HG03442 (cell line): ENCODE results near the gene CCDC78.
"Not testable (repeated sequence)": the region's sequence is repeated elsewhere in the genome, so short reads cannot be mapped to it uniquely, and the experiment has no call there.

Experiments
- ATAC-seq: cut with Tn5 transposase; IDR thresholded peaks from one replicate; pipeline ENCODE4 v1.9.1; 2021; ENCODE audit warnings: mild to moderate bottlenecking, moderate library complexity; ENCODE audit not compliant: unreplicated experiment

The CCDC78 gene

DNA sequence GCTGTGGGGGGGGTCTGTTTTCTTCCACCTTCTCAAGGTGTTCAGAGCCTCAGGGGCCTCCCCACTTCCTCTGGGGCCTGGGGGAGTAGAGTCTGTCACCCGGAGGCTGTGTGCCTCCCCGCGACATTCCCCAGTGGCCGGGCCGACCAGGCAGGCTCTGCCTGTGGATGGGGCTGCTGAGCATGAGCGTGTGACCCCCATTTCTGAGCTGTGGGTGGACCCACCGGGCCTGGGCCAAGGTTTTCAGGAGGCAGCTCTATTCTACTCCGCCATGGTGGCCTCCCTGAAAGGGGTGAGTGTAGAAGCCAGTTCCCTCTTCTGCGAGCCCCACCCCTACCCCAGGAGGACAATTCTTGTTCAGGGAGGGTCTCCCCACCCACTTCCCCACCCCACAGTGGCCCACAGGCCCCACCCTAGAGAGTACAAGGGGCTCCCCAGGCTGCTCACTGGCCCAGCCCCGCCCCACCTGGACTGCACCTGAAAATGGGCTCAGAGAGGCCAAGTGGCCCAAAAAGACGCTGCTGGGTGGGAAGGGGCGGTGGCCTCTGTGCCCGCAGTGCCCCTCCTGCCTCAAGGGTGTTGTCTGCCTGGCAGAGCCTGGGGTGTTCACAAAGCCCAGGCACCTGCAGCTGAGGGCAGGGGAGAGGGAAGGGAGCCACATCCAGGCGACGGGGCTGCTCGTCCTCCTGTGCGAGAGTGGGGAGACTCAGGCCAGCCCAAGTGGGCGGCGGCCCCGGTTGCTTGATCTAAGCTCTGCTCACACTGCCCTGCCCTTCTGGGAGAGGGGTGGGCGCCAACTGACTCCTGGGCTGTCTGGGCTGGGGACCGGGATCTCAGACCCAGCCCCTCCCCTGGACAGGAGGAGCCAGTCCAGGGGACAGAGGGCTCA is 35.6 kb upstream of the CCDC78 start:
- no peak for ATAC-seq

DNA sequence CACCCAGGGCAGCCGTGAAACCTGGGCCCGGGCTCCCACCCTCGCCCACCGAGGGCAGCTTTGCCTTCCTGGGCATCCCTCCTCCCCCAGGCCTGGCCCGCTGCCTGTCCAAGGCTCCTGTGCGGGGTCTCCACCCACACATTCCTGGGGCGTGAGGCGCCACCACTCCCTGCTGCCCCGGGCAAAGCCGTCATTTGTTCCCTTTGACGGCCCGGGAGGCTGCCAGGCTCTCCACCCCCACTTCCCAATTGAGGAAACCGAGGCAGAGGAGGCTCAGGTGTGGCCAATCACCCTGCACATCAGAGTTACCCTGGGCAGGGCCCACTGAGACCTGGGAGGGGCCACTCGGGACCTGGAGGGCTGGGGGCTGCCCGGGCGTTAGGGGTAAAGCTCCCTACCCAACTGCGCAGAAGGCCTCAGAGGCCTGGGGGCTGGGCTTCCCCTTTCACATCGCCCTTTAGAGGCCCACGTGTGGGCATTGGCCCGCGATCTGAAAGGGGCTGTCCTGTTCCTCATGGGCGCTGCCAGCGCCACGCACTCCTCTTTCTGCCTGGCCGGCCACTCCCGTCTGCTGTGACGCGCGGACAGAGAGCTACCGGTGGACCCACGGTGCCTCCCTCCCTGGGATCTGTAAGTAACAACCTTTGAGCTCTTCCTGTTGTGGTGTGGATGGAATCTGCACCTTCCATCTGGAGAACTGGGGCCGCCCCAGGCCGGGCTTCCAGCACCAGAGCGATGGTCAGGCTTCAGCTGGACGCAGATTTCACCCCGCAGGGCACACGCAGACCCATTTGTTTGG is 34.5 kb upstream of the CCDC78 start, which contains the start of gene MSLN:
MSLN (plus strand) TSS at position 190 of the 799 bp plus-strand sequence. CDS start 1,947 bp downstream, outside the sequence.
- no peak for ATAC-seq

DNA sequence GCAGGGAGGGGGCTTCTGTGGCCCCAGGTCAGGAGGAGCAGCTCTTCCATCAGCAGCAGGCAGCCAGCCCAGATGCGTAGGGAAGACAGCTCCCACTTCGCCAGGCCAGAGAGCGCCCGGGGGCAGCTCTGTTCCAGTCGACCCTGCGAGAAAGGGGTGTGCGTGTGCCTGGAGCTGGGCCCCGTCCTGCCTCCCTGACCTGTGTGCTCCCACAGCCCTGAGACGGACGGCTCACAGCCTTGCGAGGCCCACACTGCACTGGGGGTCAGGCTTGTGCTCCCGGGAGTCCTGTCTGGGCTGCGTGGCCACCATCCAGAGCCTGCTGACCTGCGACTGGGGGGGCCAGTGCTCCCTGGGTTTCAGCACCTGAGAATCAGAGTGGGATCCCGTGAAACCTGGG is 33.8 kb upstream of the CCDC78 start:
- no peak for ATAC-seq

DNA sequence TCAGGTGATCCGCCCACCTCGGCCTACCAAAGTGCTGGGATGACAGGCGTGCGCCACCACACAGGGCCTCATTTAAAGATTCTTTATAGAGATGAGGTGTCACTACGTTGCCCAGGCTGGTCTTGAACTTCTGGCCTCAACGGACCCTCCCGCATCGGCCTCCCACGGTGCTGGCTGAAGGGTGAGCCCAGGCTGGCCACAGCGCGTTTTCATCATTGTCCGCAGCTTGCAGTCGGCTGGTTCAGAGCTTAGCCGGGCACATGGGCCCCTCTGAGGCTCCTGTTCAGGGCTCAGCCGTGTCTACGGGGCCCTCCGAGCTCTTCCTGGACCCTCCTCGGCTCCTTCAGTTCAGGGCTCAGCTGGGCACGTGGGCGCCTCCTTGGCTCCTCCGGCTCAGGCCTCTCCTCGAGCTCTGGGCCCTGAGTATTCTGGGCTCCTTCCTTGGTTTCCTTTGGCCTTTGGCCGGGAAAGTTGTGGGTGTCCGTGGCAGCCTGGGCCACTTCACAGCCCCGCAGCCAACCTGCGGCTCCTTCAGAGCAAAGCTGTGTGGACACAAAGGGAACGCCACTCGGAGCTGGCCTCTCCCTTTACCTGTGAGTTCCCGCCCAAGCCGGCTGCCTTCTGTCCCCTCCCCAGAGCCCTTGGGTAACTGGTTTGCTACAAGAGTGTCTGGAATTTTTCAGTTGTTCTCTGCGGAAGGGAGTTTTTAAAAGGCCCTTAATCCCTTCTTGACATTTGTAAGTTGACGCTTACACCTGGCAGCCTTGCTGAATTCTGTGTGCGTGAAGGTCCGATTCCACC is 33.1 kb upstream of the CCDC78 start:
- ATAC-seq = no peak

DNA sequence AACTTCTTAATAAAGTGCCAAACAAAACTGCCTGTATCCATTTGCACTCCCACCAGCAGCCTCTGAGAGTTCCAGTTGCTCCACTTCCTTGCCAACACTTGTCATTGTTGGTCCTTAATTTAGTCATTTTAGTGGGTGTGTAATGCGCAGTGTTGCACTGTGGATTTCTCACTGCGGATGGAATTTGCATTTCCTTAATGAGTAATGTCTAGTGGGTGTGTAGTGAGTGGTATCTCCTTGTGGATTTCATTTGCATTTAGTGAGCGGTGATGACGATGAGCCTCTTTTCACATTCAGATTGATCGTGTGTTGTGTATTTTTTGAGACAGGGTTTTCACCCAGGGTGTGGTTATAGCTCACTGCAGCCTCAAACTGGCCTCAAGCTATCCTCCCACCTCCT is 30.2 kb upstream of the CCDC78 start:
- no peak for ATAC-seq

DNA sequence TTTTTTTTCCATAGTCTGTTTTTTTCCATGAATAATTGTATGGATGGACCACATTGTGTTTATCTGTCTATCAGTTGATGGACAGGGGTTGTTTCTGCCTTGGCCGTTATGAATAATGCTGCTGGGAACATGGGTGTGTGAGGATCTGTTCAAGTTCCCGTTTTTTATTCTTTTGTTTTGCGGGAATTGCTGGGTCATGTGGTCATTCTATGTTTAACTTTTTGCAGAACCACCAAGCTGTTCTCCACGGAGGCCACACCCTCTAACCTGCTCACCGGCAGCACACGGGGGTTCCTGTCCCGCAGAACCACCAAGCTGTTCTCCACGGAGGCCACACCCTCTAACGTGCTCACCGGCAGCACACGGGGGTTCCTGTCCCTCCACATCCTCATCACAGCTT is 28.4 kb upstream of the CCDC78 start:
- no peak for ATAC-seq

- ATAC-seq = not testable (repeated sequence)
Observed at GRCh38 chr16:754121-754607, 27.9 kb upstream of the CCDC78 start.

DNA sequence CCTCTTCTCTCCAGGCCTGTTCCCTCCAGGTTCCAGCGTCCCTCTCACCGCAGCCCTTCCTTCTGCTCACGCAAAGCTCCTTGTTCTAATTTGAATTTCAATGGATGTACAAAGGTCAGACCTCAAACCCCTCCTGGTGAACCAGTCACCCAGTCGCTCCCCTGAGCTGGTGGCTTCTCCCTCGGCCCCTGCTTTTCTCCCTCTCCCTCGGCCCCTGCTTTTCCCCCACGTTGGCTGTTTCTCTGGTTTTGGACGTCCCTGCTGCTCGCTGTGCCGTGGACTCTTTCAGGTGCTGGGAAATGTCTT is 25.7 kb upstream of the CCDC78 start:
- ATAC-seq = no peak

GRCh38 chr16:751152-752006 is 25.1 kb upstream of the CCDC78 start:
- ATAC-seq = no peak

GRCh38 chr16:750485-750884 is 24.2 kb upstream of the CCDC78 start:
- no peak for ATAC-seq

GRCh38 chr16:749010-749409 is 22.8 kb upstream of the CCDC78 start:
- ATAC-seq = no peak

DNA sequence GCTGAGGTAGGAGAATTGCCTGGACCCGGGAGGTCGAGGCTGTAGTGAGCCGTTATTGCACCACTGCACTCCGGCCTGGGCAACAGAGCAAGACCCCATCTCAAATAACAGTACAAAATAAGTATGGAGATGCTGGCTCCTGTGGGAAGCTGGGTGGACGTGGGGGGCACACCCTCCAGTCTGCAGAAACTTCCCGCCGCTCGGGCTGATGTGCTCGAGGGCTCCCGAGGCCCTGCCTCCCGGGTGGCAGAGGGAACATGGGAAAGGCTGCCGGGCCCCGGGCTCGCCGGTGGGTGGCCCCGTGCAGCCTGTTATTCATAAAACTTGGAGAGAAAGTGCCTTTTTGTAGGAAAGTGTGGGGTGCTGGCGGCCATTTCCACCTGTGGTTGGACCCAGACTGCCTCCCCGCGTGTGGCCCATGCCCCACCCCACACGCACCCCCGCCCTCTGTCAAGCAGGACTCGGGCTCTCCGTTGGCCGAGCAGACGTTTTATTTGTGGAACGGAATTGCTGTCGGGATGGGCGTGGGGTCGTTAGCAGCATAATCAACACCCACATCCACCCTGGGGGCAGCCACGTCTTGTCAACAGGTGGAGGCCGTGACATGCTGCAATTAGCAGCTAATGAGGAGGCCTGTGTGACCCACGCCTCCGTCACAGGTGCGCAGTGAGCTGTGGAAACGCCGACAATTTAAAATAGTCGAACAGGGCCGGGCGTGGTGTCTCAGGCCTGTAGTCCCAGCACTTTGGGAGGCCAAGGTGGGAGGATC is 21.9 kb upstream of the CCDC78 start:
- ATAC-seq = no peak

GRCh38 chr16:746637-747036 is 20.4 kb upstream of the CCDC78 start:
- ATAC-seq = no peak

- no peak for ATAC-seq
Observed at GRCh38 chr16:745739-746138, 19.5 kb upstream of the CCDC78 start.

GRCh38 chr16:743794-744500 is 17.7 kb upstream of the CCDC78 start:
- ATAC-seq = no peak

DNA sequence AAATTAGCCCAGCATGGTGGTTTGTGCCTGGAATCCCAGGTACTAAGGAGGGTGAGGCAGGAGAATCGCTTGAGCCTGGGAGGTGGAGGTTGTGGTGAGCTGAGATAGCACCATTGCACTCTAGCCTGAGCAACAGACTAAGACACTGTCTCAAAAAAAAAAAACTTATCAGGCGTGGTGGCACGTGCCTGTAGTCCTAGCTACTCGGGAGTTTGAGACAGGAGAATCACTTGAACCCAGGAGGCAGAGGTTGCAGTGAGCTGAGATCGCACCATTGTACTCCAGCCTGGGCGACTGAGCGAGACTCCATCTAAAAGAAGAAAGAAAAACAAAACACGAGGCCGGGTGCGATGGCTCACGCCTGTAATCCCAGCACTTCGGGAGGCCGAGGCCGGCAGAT is 16.7 kb upstream of the CCDC78 start:
- ATAC-seq = not testable (repeated sequence)

GRCh38 chr16:741986-742629 is 15.9 kb upstream of the CCDC78 start:
- ATAC-seq = no peak

GRCh38 chr16:740764-741505 is 14.7 kb upstream of the CCDC78 start, which contains the start of gene CIAO3:
Gene CIAO3, minus strand, starts transcription at chr16:740997. Its CDS starts 12 bp downstream, at chr16:740985.
- ATAC-seq = peak; percentile 57
